Neural crest cell (in vitro differentiated cells): ENCODE results near the gene PPP1R9B. TPM values are rescaled to one million over a fixed set of nuclear protein-coding genes. Genes with fewer than 3 reads are reported as not detected.

Experiments used
- DNase-seq: peaks from one replicate; pipeline ENCODE4 v3.0.0; 2021; ENCODE audit warnings: low read depth, mixed read lengths, low spot score
- H3K27ac Mint-ChIP-seq: one replicate; pipeline ENCODE4 v1.8.0; 2021; ENCODE audit warnings: mild to moderate bottlenecking, mixed read lengths; ENCODE audit not compliant: unreplicated experiment
- H3K27me3 Mint-ChIP-seq: 2 replicates; pipeline ENCODE4 v1.8.0; 2021; ENCODE audit warnings: low read depth, mild to moderate bottlenecking, mixed read lengths
- H3K36me3 Mint-ChIP-seq: 2 replicates; pipeline ENCODE4 v1.8.0; 2021; ENCODE audit warnings: low read depth, mild to moderate bottlenecking, mixed read lengths
- H3K4me1 Mint-ChIP-seq: 2 replicates; pipeline ENCODE4 v1.8.0; 2021; ENCODE audit warnings: mixed read lengths
- H3K4me3 Mint-ChIP-seq: one replicate; pipeline ENCODE4 v1.8.0; 2021; ENCODE audit warnings: mild to moderate bottlenecking, mixed read lengths
- H3K9me3 Mint-ChIP-seq: 2 replicates; pipeline ENCODE4 v1.8.0; 2021; ENCODE audit warnings: mixed read lengths
- CTCF ChIP-seq: fragments of 200-600 bp; sonication (generic); conservative IDR thresholded peaks from 2 replicates; pipeline ENCODE4 v1.5.0; 2021; ENCODE audit warnings: antibody characterized with exemption, mild to moderate bottlenecking
- total RNA-seq: library from RNA; stranded (reverse); gene quantifications from 2 replicates; pipeline ENCODE4 v1.2.1, GENCODE V29; 2021

The PPP1R9B gene
- total RNA-seq, 1 donor from 2014 or later = 68.8 TPM

GRCh38 chr17:50192144-50192617, 41.7 kb upstream of the PPP1R9B start:
- H3K36me3 Mint-ChIP-seq = no peaks in the 10 kb centered on the region
- no peak for TF ChIP-seq CTCF
- no peaks in the 10 kb centered on the region for H3K27me3 Mint-ChIP-seq
- H3K4me3 Mint-ChIP-seq = no peak overlapping the region
- H3K27ac Mint-ChIP-seq = no peak overlapping the region
- H3K4me1 Mint-ChIP-seq = no peaks in the 10 kb centered on the region
- DNase-seq = no peak
- H3K9me3 Mint-ChIP-seq = no peaks in the 10 kb centered on the region

- no peaks in the 10 kb centered on the region for H3K27me3 Mint-ChIP-seq
- no peaks in the 10 kb centered on the region for H3K4me1 Mint-ChIP-seq
- H3K36me3 Mint-ChIP-seq = no peaks in the 10 kb centered on the region
- no peak overlapping the region for H3K27ac Mint-ChIP-seq
- TF ChIP-seq CTCF = no peak
- no peak for DNase-seq
- no peaks in the 10 kb centered on the region for H3K9me3 Mint-ChIP-seq
- no peak overlapping the region for H3K4me3 Mint-ChIP-seq
Observed at GRCh38 chr17:50191359-50192143, 41.1 kb upstream of the PPP1R9B start.

DNA sequence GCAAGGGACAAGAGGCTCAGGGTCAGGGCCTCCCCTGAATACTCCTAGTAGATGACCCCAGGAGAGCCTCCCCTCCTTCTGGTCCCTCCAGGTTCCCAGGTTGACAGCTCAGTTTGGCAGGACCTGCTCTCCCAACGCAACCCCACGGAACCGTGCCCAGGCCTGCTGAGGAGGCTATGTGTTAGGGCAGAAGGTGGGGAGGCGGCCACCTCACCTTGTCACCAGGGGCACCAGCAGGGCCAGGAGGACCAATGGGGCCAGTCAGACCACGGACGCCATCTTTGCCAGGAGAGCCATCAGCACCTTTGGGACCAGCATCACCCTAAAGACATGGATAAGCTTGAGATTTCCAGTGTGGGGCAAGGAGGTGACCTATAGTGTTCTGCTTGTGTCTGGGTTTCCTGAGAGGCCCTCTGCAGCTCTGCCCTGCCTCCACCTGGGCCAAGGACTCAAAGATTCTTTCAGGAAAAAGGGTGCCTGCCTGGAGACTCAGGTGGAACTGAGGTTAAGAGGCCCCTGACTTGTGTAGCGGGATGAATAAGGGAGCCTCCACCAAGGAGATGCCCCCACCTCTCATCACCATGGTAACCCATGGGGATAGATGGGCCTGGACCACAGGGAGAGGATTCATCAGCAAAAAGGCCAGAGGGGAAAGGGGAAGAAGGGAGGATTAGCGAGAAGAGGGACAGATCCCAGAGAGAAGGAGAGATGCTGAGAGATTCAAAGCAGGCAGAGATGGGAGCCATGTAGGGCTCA, 40.3 kb upstream of the PPP1R9B start:
- TF ChIP-seq CTCF = no peak
- no peaks in the 10 kb centered on the region for H3K27me3 Mint-ChIP-seq
- no peaks in the 10 kb centered on the region for H3K36me3 Mint-ChIP-seq
- no peaks in the 10 kb centered on the region for H3K9me3 Mint-ChIP-seq
- no peak overlapping the region for H3K27ac Mint-ChIP-seq
- no peak for DNase-seq
- no peaks in the 10 kb centered on the region for H3K4me1 Mint-ChIP-seq
- no peak overlapping the region for H3K4me3 Mint-ChIP-seq

- Mint-ChIP-seq H3K4me3 (no peak overlapping the region), H3K27me3 (no peaks in the 10 kb centered on the region), H3K27ac (no peak overlapping the region), H3K4me1 (no peaks in the 10 kb centered on the region), H3K9me3 (no peaks in the 10 kb centered on the region), H3K36me3 (no peaks in the 10 kb centered on the region)
- TF ChIP-seq CTCF = no peak
- DNase-seq = no peak
Observed at GRCh38 chr17:50190293-50190602, 39.8 kb upstream of the PPP1R9B start.

DNA sequence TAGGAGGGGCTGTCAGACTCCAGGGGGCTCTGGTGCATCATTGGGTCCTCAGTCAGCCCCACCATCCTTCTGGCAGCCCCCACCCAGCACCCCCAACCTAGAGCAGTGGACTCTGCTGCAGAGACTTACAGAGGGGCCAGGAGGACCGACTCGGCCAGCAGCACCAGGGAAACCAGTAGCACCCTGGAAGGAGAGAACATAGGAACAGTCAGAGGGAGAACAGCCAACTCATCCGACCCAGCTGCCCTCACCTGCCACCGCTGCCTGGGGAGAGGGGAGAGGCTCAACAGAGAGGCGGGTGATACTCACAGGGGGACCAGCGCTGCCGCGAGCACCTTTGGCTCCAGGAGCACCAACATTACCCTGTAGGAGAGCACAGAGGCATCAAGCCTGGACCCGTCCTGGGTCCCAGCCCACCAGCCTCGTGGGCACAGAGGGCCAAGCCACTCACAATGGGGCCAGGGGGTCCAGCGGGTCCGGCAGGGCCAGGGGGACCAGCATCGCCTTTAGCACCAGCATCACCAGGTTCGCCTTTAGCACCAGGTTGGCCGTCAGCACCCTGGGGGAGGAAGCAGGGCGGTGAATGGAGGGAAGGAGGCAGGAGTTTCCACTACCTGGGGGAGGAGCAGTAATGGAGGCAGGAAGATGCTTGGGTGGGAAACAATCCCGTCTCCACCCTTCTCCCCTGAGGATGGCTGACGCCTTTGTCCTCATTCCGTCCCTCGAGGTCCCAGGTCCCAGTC, 39.2 kb upstream of the PPP1R9B start:
- Mint-ChIP-seq H3K9me3 (no peaks in the 10 kb centered on the region), H3K36me3 (no peaks in the 10 kb centered on the region), H3K4me1 (peaks cover 2% of the 10 kb centered on the region), H3K27ac (no peak overlapping the region), H3K4me3 (no peak overlapping the region), H3K27me3 (no peaks in the 10 kb centered on the region)
- no peak for TF ChIP-seq CTCF
- no peak for DNase-seq
